Muscle of arm (tissue), 12 donors: ENCODE results near the gene IFI27L2. TPM values are rescaled to one million over a fixed set of nuclear protein-coding genes. Genes with fewer than 3 reads are reported as not detected.

Experiments used
- polyA plus RNA-seq, 12 donors: library from polyadenylated mRNA; unstranded; fragments of 120-200 nt; gene quantifications; one replicate each; pipeline ENCODE4 v1.2.1, GENCODE V29; 2013; ENCODE audit not compliant: insufficient read length in 12 of 12

The IFI27L2 gene
- polyA plus RNA-seq, 12 donors: 7.6 to 29.5 (median 12.5) TPM; not detected in 1

Other genes starting within 250 kb of the IFI27L2 start
- under 1 TPM in 5 of 12 donors, not detected in 7; 0.09 to 0.22 (median 0.13) TPM for gene FAM181A, start 202.3 kb downstream of the IFI27L2 start, polyA plus RNA-seq
- gene ASB2, start 153.0 kb downstream of the IFI27L2 start, polyA plus RNA-seq: 10 to 100 TPM in 11 of 12 donors, not detected in 1; 10.5 to 37.9 (median 26.4) TPM
- gene CCDC197, start 132.3 kb downstream of the IFI27L2 start, polyA plus RNA-seq: under 1 TPM in 6 of 12 donors, not detected in 6; 0.09 to 0.36 (median 0.23) TPM
- gene OTUB2, start 103.3 kb downstream of the IFI27L2 start, polyA plus RNA-seq: 1 to 10 TPM in 3 of 12 donors, under 1 TPM in 7, not detected in 2; 0.48 to 1.9 (median 0.92) TPM
- 100 to 1,000 TPM in 4 of 12 donors, 10 to 100 TPM in 7, not detected in 1; 86.0 to 163 (median 93.9) TPM for gene DDX24, start 48.4 kb downstream of the IFI27L2 start, polyA plus RNA-seq
- 10 to 100 TPM in 11 of 12 donors, not detected in 1; 10.7 to 69.1 (median 15.5) TPM for gene IFI27L1, start 48.3 kb downstream of the IFI27L2 start, polyA plus RNA-seq
- gene IFI27, start 18.9 kb downstream of the IFI27L2 start, polyA plus RNA-seq: 1 to 10 TPM in 10 of 12 donors, not detected in 2; 1.4 to 5.7 (median 3.1) TPM
- under 1 TPM in 8 of 12 donors, not detected in 4; 0.10 to 0.30 (median 0.19) TPM for gene PPP4R4, start 44.7 kb upstream of the IFI27L2 start, polyA plus RNA-seq
- under 1 TPM in 6 of 12 donors, not detected in 6; 0.03 to 0.43 (median 0.04) TPM for gene SERPINA10, start 163.7 kb upstream of the IFI27L2 start, polyA plus RNA-seq
- under 1 TPM in 2 of 12 donors, not detected in 10; 0.21 to 0.86 TPM for gene SERPINA6, start 193.7 kb upstream of the IFI27L2 start, polyA plus RNA-seq
- not detected for gene SERPINA2, start 237.1 kb upstream of the IFI27L2 start, polyA plus RNA-seq